ENCODE data around the gene ST6GALNAC5. TPM values are rescaled to one million over a fixed set of nuclear protein-coding genes. Genes with fewer than 3 reads are reported as not detected.

Gene ST6GALNAC5
- total RNA-seq, 2 experiments from 2014 or later: not detected

- DNase-seq (no peak), ATAC-seq (ENCODE audit: poor library complexity) (no peak)
- ChIA-PET CTCF (no interaction called here), POLR2A (no interaction called here)
- Histone ChIP-seq H3K4me3 (ENCODE audit: low read length) (no peak overlapping the region), H3K27ac (ENCODE audit: low read depth in 1 of 2, low read length in 2 of 2) (no peak overlapping the region), H3K9me3 (ENCODE audit: control insufficient read depth in 1 of 2, insufficient read depth in 1 of 2, low read length in 2 of 2) (no peaks in the 10 kb centered on the region), H3K36me3 (ENCODE audit: insufficient read depth, low read length) (no peaks in the 10 kb centered on the region), H3K4me1 (ENCODE audit: insufficient read depth, low read length) (no peaks in the 10 kb centered on the region), H3K27me3 (ENCODE audit: control insufficient read depth in 1 of 2, insufficient read depth in 2 of 2, low read length in 2 of 2) (peaks cover 2 to 5% of the 10 kb centered on the region in 2 experiments)
- intact Hi-C loops (cut with DNase I, micrococcal nuclease): no loop called here
- Mint-ChIP-seq H3K4me1 (ENCODE audit: low read depth) (no peaks in the 10 kb centered on the region), H3K36me3 (ENCODE audit: low read depth) (no peaks in the 10 kb centered on the region), H3K27me3 (peaks cover 14% of the 10 kb centered on the region), H3K27ac (no peak overlapping the region), H3K4me3 (no peak overlapping the region), H3K9me3 (no peaks in the 10 kb centered on the region)
- TF ChIP-seq CTCF (IDR thresholded peaks at IDR 0.05): no peak
Measured at GRCh38 chr1:76824106-76824505, 43.2 kb upstream of the ST6GALNAC5 start.

- CTCF ChIA-PET: no interaction called here
- ATAC-seq (ENCODE audit: poor library complexity): no peak
- no peak overlapping the region for H3K4me3 Mint-ChIP-seq
- Histone ChIP-seq H3K27ac (ENCODE audit: low read depth in 1 of 2, low read length in 2 of 2) (no peak overlapping the region), H3K4me1 (ENCODE audit: insufficient read depth, low read length) (no peaks in the 10 kb centered on the region), H3K9me3 (ENCODE audit: control insufficient read depth in 1 of 2, insufficient read depth in 1 of 2, low read length in 2 of 2) (no peaks in the 10 kb centered on the region), H3K36me3 (ENCODE audit: insufficient read depth, low read length) (no peaks in the 10 kb centered on the region), H3K4me3 (ENCODE audit: low read length) (no peak overlapping the region), H3K27me3 (ENCODE audit: control insufficient read depth in 1 of 2, insufficient read depth in 2 of 2, low read length in 2 of 2) (peaks cover 2 to 5% of the 10 kb centered on the region in 2 experiments)
- intact Hi-C loops (cut with DNase I, micrococcal nuclease): no loop called here
- peaks cover 6% of the 10 kb centered on the region for H3K4me1 Mint-ChIP-seq (ENCODE audit: low read depth)
- POLR2A ChIA-PET: interaction anchor here (0.6 kb wide), 1 partner anchor 185 kb away, joined by 3 read pairs; no protein-coding TSS in a partner anchor
- TF ChIP-seq CTCF (IDR thresholded peaks at IDR 0.05): no peak
- no peak for DNase-seq
- no peaks in the 10 kb centered on the region for H3K9me3 Mint-ChIP-seq
- H3K36me3 Mint-ChIP-seq (ENCODE audit: low read depth): no peaks in the 10 kb centered on the region
- H3K27me3 Mint-ChIP-seq: peaks cover 14% of the 10 kb centered on the region
- no peak overlapping the region for H3K27ac Mint-ChIP-seq
Measured at GRCh38 chr1:76826072-76826845, 41.0 kb upstream of the ST6GALNAC5 start.

- peaks cover 6% of the 10 kb centered on the region for H3K4me1 Mint-ChIP-seq (ENCODE audit: low read depth)
- ATAC-seq (ENCODE audit: poor library complexity) (no peak), DNase-seq (no peak)
- peaks cover 10% of the 10 kb centered on the region for H3K27me3 Mint-ChIP-seq
- POLR2A ChIA-PET: interaction anchor here (0.6 kb wide), 1 partner anchor 186 kb away, joined by 3 read pairs; no protein-coding TSS in a partner anchor
- H3K36me3 ChIP-seq (ENCODE audit: insufficient read depth, low read length): no peaks in the 10 kb centered on the region
- H3K27ac Mint-ChIP-seq: no peak overlapping the region
- H3K27ac ChIP-seq (ENCODE audit: low read depth in 1 of 2, low read length in 2 of 2): no peak overlapping the region
- no peaks in the 10 kb centered on the region for H3K9me3 Mint-ChIP-seq
- no peaks in the 10 kb centered on the region for H3K4me1 ChIP-seq (ENCODE audit: insufficient read depth, low read length)
- H3K4me3 Mint-ChIP-seq: no peak overlapping the region
- no peak overlapping the region for H3K4me3 ChIP-seq (ENCODE audit: low read length)
- intact Hi-C loops (cut with DNase I, micrococcal nuclease): no loop called here
- no peaks in the 10 kb centered on the region for H3K36me3 Mint-ChIP-seq (ENCODE audit: low read depth)
- H3K27me3 ChIP-seq (ENCODE audit: control insufficient read depth in 1 of 2, insufficient read depth in 2 of 2, low read length in 2 of 2): peaks cover 2 to 5% of the 10 kb centered on the region in 2 experiments
- no peak for TF ChIP-seq CTCF (IDR thresholded peaks at IDR 0.05)
- CTCF ChIA-PET: no interaction called here
- H3K9me3 ChIP-seq (ENCODE audit: control insufficient read depth in 1 of 2, insufficient read depth in 1 of 2, low read length in 2 of 2): no peaks in the 10 kb centered on the region
Measured at GRCh38 chr1:76827066-76827465, 40.2 kb upstream of the ST6GALNAC5 start.
